ENCODE measurements around the gene IRGM.
"Not testable (repeated sequence)": the region's sequence is repeated elsewhere in the genome, so short reads cannot be mapped to it uniquely, and the experiment has no call there.

The IRGM gene

GRCh38 chr5:150846308-150846653 is at the start of gene IRGM:
IRGM (plus strand) TSS chr5:150846521; CDS start chr5:150848124, 1,603 bp downstream.
- not testable (repeated sequence) for DNase-seq (ENCODE audit: low spot score)

- no peak for DNase-seq (ENCODE audit: low spot score)
Observed at GRCh38 chr5:150797384-150797783, 48.9 kb upstream of the IRGM start.

- DNase-seq (ENCODE audit: low spot score), result peak; percentile 39
Observed at GRCh38 chr5:150801117-150801927, 45.0 kb upstream of the IRGM start.

GRCh38 chr5:150804388-150804787 is 41.9 kb upstream of the IRGM start:
- no peak for DNase-seq (ENCODE audit: low spot score)

GRCh38 chr5:150809363-150809762 is 37.0 kb upstream of the IRGM start:
- DNase-seq (ENCODE audit: low spot score), result no peak

GRCh38 chr5:150815010-150815409 is 31.3 kb upstream of the IRGM start:
- DNase-seq (ENCODE audit: low spot score), result no peak

GRCh38 chr5:150816946-150817345 is 29.4 kb upstream of the IRGM start:
- DNase-seq (ENCODE audit: low spot score), result no peak

- no peak for DNase-seq (ENCODE audit: low spot score)
Observed at GRCh38 chr5:150829744-150830143, 16.6 kb upstream of the IRGM start.

- not testable (repeated sequence) for DNase-seq (ENCODE audit: low spot score)
Observed at GRCh38 chr5:150831821-150832220, 14.5 kb upstream of the IRGM start.

GRCh38 chr5:150836064-150836463 is 10.3 kb upstream of the IRGM start:
- no peak for DNase-seq (ENCODE audit: low spot score)

GRCh38 chr5:150836703-150837102 is 9.6 kb upstream of the IRGM start:
- no peak for DNase-seq (ENCODE audit: low spot score)

- not testable (repeated sequence) for DNase-seq (ENCODE audit: low spot score)
Observed at GRCh38 chr5:150845185-150845859, 999 bp upstream of the IRGM start.

- peak; percentile 53 for DNase-seq (ENCODE audit: low spot score)
Observed at GRCh38 chr5:150846654-150847333, 473 bp downstream of the IRGM start.

GRCh38 chr5:150847334-150847695 is 994 bp downstream of the IRGM start:
- no peak for DNase-seq (ENCODE audit: low spot score)

- DNase-seq (ENCODE audit: low spot score), result no peak
Observed at GRCh38 chr5:150848271-150848670, 1.9 kb downstream of the IRGM start.

GRCh38 chr5:150851039-150851438 is 4.7 kb downstream of the IRGM start:
- DNase-seq (ENCODE audit: low spot score), result no peak

- no peak for DNase-seq (ENCODE audit: low spot score)
Observed at GRCh38 chr5:150853561-150853960, 7.2 kb downstream of the IRGM start.

- not testable (repeated sequence) for DNase-seq (ENCODE audit: low spot score)
Observed at GRCh38 chr5:150856700-150857099, 10.4 kb downstream of the IRGM start.

- no peak for DNase-seq (ENCODE audit: low spot score)
Observed at GRCh38 chr5:150860246-150860821, 14.0 kb downstream of the IRGM start.

GRCh38 chr5:150862070-150862469 is 15.7 kb downstream of the IRGM start:
- no peak for DNase-seq (ENCODE audit: low spot score)

- no peak for DNase-seq (ENCODE audit: low spot score)
Observed at GRCh38 chr5:150879358-150879757, 33.0 kb downstream of the IRGM start.
